IMR-90 (cell line): ENCODE measurements around the gene SMU1. TPM values are rescaled to one million over a fixed set of nuclear protein-coding genes. Genes with fewer than 3 reads are reported as not detected.

ENCODE experiments used
- ATAC-seq: fragments of 200-7000 bp; cut with Tn5 transposase; 2 replicates; pipeline ENCODE4 v1.9.1; 2020; ENCODE audit warnings: low read depth, mild to moderate bottlenecking, moderate library complexity
- BruUV-seq: library from RNA; stranded (reverse); fragments of 400-500 nt; replicated peaks from 2 replicates; lab custom pipeline; 2021; lab: Mats Ljungman, UMichigan
- CTCF ChIA-PET: fragments of 300-600 bp; formaldehyde crosslinking; extraction: SDS; loops from one replicate; lab custom pipeline; 2021; ENCODE audit warnings: antibody characterized with exemption; lab: Yijun Ruan, JAX
- POLR2A ChIA-PET: fragments of 300-600 bp; sonication (Branson Sonifier 250); formaldehyde crosslinking; loops from one replicate; lab custom pipeline; 2022; ENCODE audit warnings: antibody characterized with exemption; ENCODE audit not compliant: unreplicated experiment; lab: Charles Lee
- DNase-seq: peaks from one replicate; pipeline ENCODE4 v3.0.0; 2013
- H2AFZ ChIP-seq: replicated peaks from 2 replicates; pipeline ENCODE3; 2013; ENCODE audit warnings: low read length, mild to moderate bottlenecking; ENCODE audit not compliant: poor library complexity
- H2AK5ac ChIP-seq: 2 replicates; pipeline ENCODE4 v1.6.1; 2013; ENCODE audit warnings: low read depth, low read length, inconsistent platforms
- H2AK9ac ChIP-seq: replicated peaks from 2 replicates; pipeline ENCODE3; 2013; ENCODE audit warnings: mild to moderate bottlenecking, low read depth, low read length, moderate library complexity; ENCODE audit not compliant: poor library complexity
- H2BK120ac ChIP-seq: 2 replicates; pipeline ENCODE4 v1.6.1; 2013; ENCODE audit warnings: low read depth, low read length, inconsistent platforms
- H2BK15ac ChIP-seq: 3 replicates; pipeline ENCODE4 v1.6.1; 2013; ENCODE audit warnings: low read depth, low read length, inconsistent platforms
- H2BK20ac ChIP-seq: 2 replicates; pipeline ENCODE4 v1.6.1; 2013; ENCODE audit warnings: low read depth, mild to moderate bottlenecking, inconsistent platforms, low read length, moderate library complexity
- H2BK5ac ChIP-seq: 2 replicates; pipeline ENCODE4 v1.6.1; 2013; ENCODE audit warnings: mild to moderate bottlenecking, low read depth, low read length, inconsistent platforms; ENCODE audit not compliant: poor library complexity, severe bottlenecking
- H3K14ac ChIP-seq: replicated peaks from 2 replicates; pipeline ENCODE4 v1.6.1; 2013; ENCODE audit warnings: low read depth, low read length, inconsistent platforms
- H3K18ac ChIP-seq: 2 replicates; pipeline ENCODE4 v1.6.1; 2013; ENCODE audit warnings: low read depth, low read length, control low read depth
- H3K23ac ChIP-seq: 2 replicates; pipeline ENCODE4 v1.6.1; 2013; ENCODE audit warnings: low read depth, low read length, inconsistent platforms
- H3K27ac ChIP-seq: 2 replicates; pipeline ENCODE4 v1.5.1; 2013; ENCODE audit warnings: mild to moderate bottlenecking, control low read depth, low read length; ENCODE audit not compliant: insufficient read depth
- H3K27me3 ChIP-seq: 2 replicates; pipeline ENCODE4 v1.6.1; 2013; ENCODE audit warnings: low read length; ENCODE audit not compliant: control insufficient read depth, insufficient read depth
- H3K36me3 ChIP-seq: 2 replicates; pipeline ENCODE4 v1.6.1; 2013; ENCODE audit warnings: low read length, mixed read lengths; ENCODE audit not compliant: control insufficient read depth, insufficient read depth
- H3K4ac ChIP-seq: 2 replicates; pipeline ENCODE4 v1.6.1; 2013; ENCODE audit warnings: low read depth, low read length, inconsistent platforms
- H3K4me1 ChIP-seq: 2 replicates; pipeline ENCODE4 v1.6.1; 2013; ENCODE audit warnings: low read length, mixed read lengths; ENCODE audit not compliant: control insufficient read depth, insufficient read depth
- H3K4me2 ChIP-seq: 2 replicates; pipeline ENCODE4 v1.6.1; 2013; ENCODE audit warnings: low read depth, mild to moderate bottlenecking, control low read depth, low read length, moderate library complexity
- H3K4me3 ChIP-seq: 2 replicates; pipeline ENCODE4 v1.5.1; 2013; ENCODE audit warnings: low read depth, mild to moderate bottlenecking, control low read depth, low read length, moderate library complexity; ENCODE audit not compliant: insufficient read depth
- H3K56ac ChIP-seq: 2 replicates; pipeline ENCODE4 v1.6.1; 2013; ENCODE audit warnings: low read length, inconsistent platforms; ENCODE audit not compliant: insufficient read depth; ENCODE audit errors: extremely low read depth
- H3K79me1 ChIP-seq, 2 experiments: 2 replicates each; pipeline ENCODE4 v1.6.1; 2013; ENCODE audit warnings: low read length in 2 of 2, inconsistent platforms in 1 of 2, low read depth in 1 of 2
- H3K9ac ChIP-seq: 2 replicates; pipeline ENCODE4 v1.6.1; 2013; ENCODE audit warnings: low read depth, low read length, control low read depth
- H3K9me1 ChIP-seq: 2 replicates; pipeline ENCODE4 v1.6.1; 2013; ENCODE audit warnings: low read length, inconsistent platforms; ENCODE audit not compliant: insufficient read depth
- H3K9me3 ChIP-seq: 2 replicates; pipeline ENCODE4 v1.6.1; 2013; ENCODE audit warnings: low read length; ENCODE audit not compliant: control insufficient read depth, insufficient read depth
- H4K20me1 ChIP-seq: 2 replicates; pipeline ENCODE4 v1.6.1; 2013; ENCODE audit warnings: low read length, inconsistent platforms; ENCODE audit not compliant: insufficient read depth
- H4K5ac ChIP-seq: 2 replicates; pipeline ENCODE4 v1.6.1; 2013; ENCODE audit warnings: mild to moderate bottlenecking, low read depth, low read length, control low read depth
- H4K8ac ChIP-seq, 2 experiments: 2 replicates each; pipeline ENCODE4 v1.6.1; 2013; ENCODE audit warnings: low read depth in 2 of 2, low read length in 2 of 2, control low read depth in 1 of 2, inconsistent platforms in 1 of 2
- H4K91ac ChIP-seq: 2 replicates; pipeline ENCODE4 v1.6.1; 2013; ENCODE audit warnings: low read depth, low read length, inconsistent platforms; ENCODE audit not compliant: insufficient read depth
- CHD1 ChIP-seq: IDR thresholded peaks from 2 replicates; pipeline ENCODE4 v1.6.1; 2012; ENCODE audit warnings: low read depth, low read length, improper control_type of control experiment
- CTCF ChIP-seq: conservative IDR thresholded peaks from 2 replicates; pipeline ENCODE4 v1.5.1; 2012; ENCODE audit warnings: mild to moderate bottlenecking, low read depth, low read length, improper control_type of control experiment
- ELK1 ChIP-seq: fragments of 150-350 bp; IDR thresholded peaks from 2 replicates; pipeline ENCODE4 v1.6.1; 2016; ENCODE audit warnings: low read depth, mild to moderate bottlenecking, low read length, moderate library complexity, borderline replicate concordance
- FOS ChIP-seq: fragments of 150-350 bp; IDR thresholded peaks from 2 replicates; pipeline ENCODE4 v1.6.1; 2016; ENCODE audit warnings: low read depth, low read length
- MAFK ChIP-seq: IDR thresholded peaks from 2 replicates; pipeline ENCODE4 v1.6.1; 2012; ENCODE audit warnings: low read depth, low read length, improper control_type of control experiment
- MAZ ChIP-seq: IDR thresholded peaks from 2 replicates; pipeline ENCODE4 v1.6.1; 2012; ENCODE audit warnings: low read depth, mild to moderate bottlenecking, low read length, improper control_type of control experiment, moderate library complexity, borderline replicate concordance
- MXI1 ChIP-seq: IDR thresholded peaks from 2 replicates; pipeline ENCODE4 v1.6.1; 2012; ENCODE audit warnings: low read depth, mild to moderate bottlenecking, low read length, moderate library complexity, borderline replicate concordance
- RAD21 ChIP-seq: IDR thresholded peaks from 2 replicates; pipeline ENCODE4 v1.6.1; 2012; ENCODE audit warnings: low read length, improper control_type of control experiment
- RFX5 ChIP-seq: IDR thresholded peaks from 2 replicates; pipeline ENCODE4 v1.8.0; 2012; ENCODE audit warnings: low read depth, mild to moderate bottlenecking, low read length, moderate library complexity
- WGBS, 2 experiments: methylation state at CpG; one replicate each; pipeline versions ENCODE4 v1.1.5 to v1.1.7; 2013; ENCODE audit warnings: missing lambda C conversion rate in 2 of 2; ENCODE audit not compliant: insufficient read length in 1 of 2; ENCODE audit errors: extremely low coverage in 2 of 2; 5-methylcytosine and 5-hydroxymethylcytosine counted together
- dilution Hi-C: fragments of 300-500 bp; cut with HindIII; formaldehyde crosslinking; loops from one replicate; pipeline ENCODE4 v1.14.3; 2018; ENCODE audit warnings: low sequenced_read_pairs; ENCODE audit not compliant: unreplicated experiment
- in situ Hi-C: fragments of 300-500 bp; cut with MboI; formaldehyde crosslinking; loops from 3 replicates; pipeline ENCODE4 v1.14.3; 2019; ENCODE audit warnings: low sequenced_read_pairs, inconsistent platforms, mixed read lengths
- intact Hi-C: fragments of 100-400 bp; cut with micrococcal nuclease; formaldehyde crosslinking; loops from 2 replicates; pipeline ENCODE4 v1.10.0; 2022
- polyA plus RNA-seq, 3 experiments: library from polyadenylated mRNA; depleted of rRNA; stranded (reverse); fragments of >200 nt; gene quantifications; 2 replicates each; pipeline ENCODE4 v1.2.3, GENCODE V29; 2012; ENCODE audit warnings: low replicate concordance in 1 of 3
- total RNA-seq: library from RNA; depleted of rRNA; stranded (reverse); fragments of >200 nt; gene quantifications from 2 replicates; pipeline ENCODE4 v1.2.3, GENCODE V29; 2012

Gene SMU1
- total and polyA plus RNA-seq, 2 of the 4 experiments (the other 2 are of a cell fraction) = 11.1 to 36.0 TPM

- H2BK20ac ChIP-seq = no peak overlapping the region
- no peak overlapping the region for H3K4ac ChIP-seq
- no peaks in the 10 kb centered on the region for H3K9me1 ChIP-seq
- no peaks in the 10 kb centered on the region for H3K27me3 ChIP-seq
- H3K14ac ChIP-seq = no peak overlapping the region
- no peak overlapping the region for H2AK9ac ChIP-seq
- no peak for ATAC-seq
- intact Hi-C loops = no loop called here
- TF ChIP-seq MAFK = no peak
- no peak for TF ChIP-seq CHD1
- no peak for TF ChIP-seq RAD21
- no peak for TF ChIP-seq RFX5
- TF ChIP-seq MAZ = no peak
- TF ChIP-seq ELK1 = no peak
- no peak for TF ChIP-seq MXI1
- TF ChIP-seq FOS = no peak
- TF ChIP-seq CTCF = no peak
- H3K4me3 ChIP-seq = no peak overlapping the region
- no peak overlapping the region for H2BK5ac ChIP-seq
- dilution Hi-C loops = no loop called here
- H2AFZ ChIP-seq = no peak overlapping the region
- BruUV-seq = no TSS peak
- H4K5ac ChIP-seq = no peak overlapping the region
- peaks cover 4% of the 10 kb centered on the region; the same call in 1 of the 2 replicates for H4K20me1 ChIP-seq
- no peak overlapping the region for H2BK120ac ChIP-seq
- WGBS, 2 experiments = no CpG with 5 or more reads among the region's 5 CpGs
- peaks cover 7 to 18% of the 10 kb centered on the region in 2 experiments for H3K79me1 ChIP-seq
- no peak overlapping the region for H2AK5ac ChIP-seq
- H3K18ac ChIP-seq = no peak overlapping the region
- peaks cover 36% of the 10 kb centered on the region for H3K36me3 ChIP-seq
- H3K23ac ChIP-seq = no peak overlapping the region
- CTCF ChIA-PET = no interaction called here
- in situ Hi-C loops = no loop called here
- no peak for DNase-seq
- H3K27ac ChIP-seq = no peak overlapping the region
- no peaks in the 10 kb centered on the region for H3K4me1 ChIP-seq
- H4K91ac ChIP-seq = no peak overlapping the region
- H2BK15ac ChIP-seq = no peak overlapping the region
- no peak overlapping the region for H3K56ac ChIP-seq
- no peak overlapping the region for H3K4me2 ChIP-seq
- no peak overlapping the region for H3K9ac ChIP-seq
- POLR2A ChIA-PET = no interaction called here
- H4K8ac ChIP-seq = no peak overlapping the region
- H3K9me3 ChIP-seq = no peaks in the 10 kb centered on the region
Observed at GRCh38 chr9:33065157-33066076, 11.1 kb downstream of the SMU1 start.
